Femur (tissue), 1 donor: ENCODE results near the gene ADIRF.
"Not testable (repeated sequence)": the region's sequence is repeated elsewhere in the genome, so short reads cannot be mapped to it uniquely, and the experiment has no call there.

Experiments
- DNase-seq: peaks from one replicate; pipeline ENCODE4 v3.0.0-alpha.2; 2017

ADIRF gene

GRCh38 chr10:86968271-86968993, at the start of gene ADIRF:
Gene ADIRF, plus strand, starts transcription at chr10:86968482. Its CDS starts 63 bp downstream, at chr10:86968545.
- peak; percentile 53 for DNase-seq

- DNase-seq = no peak
Observed at GRCh38 chr10:86922553-86922961, 45.7 kb upstream of the ADIRF start.

GRCh38 chr10:86929468-86930380, 38.6 kb upstream of the ADIRF start:
- DNase-seq = no peak

GRCh38 chr10:86931872-86932271, 36.4 kb upstream of the ADIRF start:
- no peak for DNase-seq

GRCh38 chr10:86932674-86933073, 35.6 kb upstream of the ADIRF start:
- DNase-seq = no peak

- not testable (repeated sequence) for DNase-seq
Observed at GRCh38 chr10:86934162-86934711, 34.0 kb upstream of the ADIRF start.

GRCh38 chr10:86936661-86937501, 31.4 kb upstream of the ADIRF start:
- no peak for DNase-seq

GRCh38 chr10:86937502-86938154, 30.7 kb upstream of the ADIRF start:
- DNase-seq = no peak

- no peak for DNase-seq
Observed at GRCh38 chr10:86938260-86938659, 30.0 kb upstream of the ADIRF start.

- DNase-seq = not testable (repeated sequence)
Observed at GRCh38 chr10:86940076-86940475, 28.2 kb upstream of the ADIRF start.

GRCh38 chr10:86940677-86941076, 27.6 kb upstream of the ADIRF start:
- no peak for DNase-seq

- no peak for DNase-seq
Observed at GRCh38 chr10:86941426-86941825, 26.9 kb upstream of the ADIRF start.

- no peak for DNase-seq
Observed at GRCh38 chr10:86941991-86942421, 26.3 kb upstream of the ADIRF start.

GRCh38 chr10:86942441-86943315, 25.6 kb upstream of the ADIRF start:
- no peak for DNase-seq

- DNase-seq = no peak
Observed at GRCh38 chr10:86943316-86944030, 24.8 kb upstream of the ADIRF start.

GRCh38 chr10:86944031-86944419, 24.3 kb upstream of the ADIRF start:
- no peak for DNase-seq

- no peak for DNase-seq
Observed at GRCh38 chr10:86944471-86944870, 23.8 kb upstream of the ADIRF start.

GRCh38 chr10:86944907-86945306, 23.4 kb upstream of the ADIRF start:
- no peak for DNase-seq

- peak; percentile 33 for DNase-seq
Observed at GRCh38 chr10:86945361-86946212, 22.7 kb upstream of the ADIRF start.
